ENCODE measurements around the gene MLKL. TPM values are rescaled to one million over a fixed set of nuclear protein-coding genes. Genes with fewer than 3 reads are reported as not detected.
A peak's percentile ranks its signal among the peaks of the same experiment; 100 is the strongest.

Gene MLKL
- total and polyA plus RNA-seq, 2 of the 13 experiments (the other 11 are each of a cell fraction or from before 2014, with no cell fraction given) = 6.4 to 10.7 TPM

- no peak for TF ChIP-seq NR3C1 (CRISPR knock-in tag; IDR thresholded peaks at IDR 0.05)
- no peak for TF ChIP-seq FUBP1 (CRISPR knock-in tag; IDR thresholded peaks at IDR 0.05; ENCODE audit: borderline replicate concordance)
- TF ChIP-seq HHEX (CRISPR knock-in tag; IDR thresholded peaks at IDR 0.05) = no peak
- peak; percentile 47; the same call in 1 of the 2 replicates for TF ChIP-seq DMAP1 (CRISPR knock-in tag; IDR thresholded peaks at IDR 0.05)
- peak; percentile 89 for TF ChIP-seq ERF (CRISPR knock-in tag; IDR thresholded peaks at IDR 0.05)
- no peak for TF ChIP-seq ZNF777 (CRISPR knock-in tag; IDR thresholded peaks at IDR 0.05)
- TF ChIP-seq MAFK (conservative IDR thresholded peaks at IDR 0.05 in 1 of 2, IDR thresholded peaks at IDR 0.05 in 1 of 2; ENCODE audit: low read length in 2 of 2) = no peak
- TF ChIP-seq, protein P1, sequence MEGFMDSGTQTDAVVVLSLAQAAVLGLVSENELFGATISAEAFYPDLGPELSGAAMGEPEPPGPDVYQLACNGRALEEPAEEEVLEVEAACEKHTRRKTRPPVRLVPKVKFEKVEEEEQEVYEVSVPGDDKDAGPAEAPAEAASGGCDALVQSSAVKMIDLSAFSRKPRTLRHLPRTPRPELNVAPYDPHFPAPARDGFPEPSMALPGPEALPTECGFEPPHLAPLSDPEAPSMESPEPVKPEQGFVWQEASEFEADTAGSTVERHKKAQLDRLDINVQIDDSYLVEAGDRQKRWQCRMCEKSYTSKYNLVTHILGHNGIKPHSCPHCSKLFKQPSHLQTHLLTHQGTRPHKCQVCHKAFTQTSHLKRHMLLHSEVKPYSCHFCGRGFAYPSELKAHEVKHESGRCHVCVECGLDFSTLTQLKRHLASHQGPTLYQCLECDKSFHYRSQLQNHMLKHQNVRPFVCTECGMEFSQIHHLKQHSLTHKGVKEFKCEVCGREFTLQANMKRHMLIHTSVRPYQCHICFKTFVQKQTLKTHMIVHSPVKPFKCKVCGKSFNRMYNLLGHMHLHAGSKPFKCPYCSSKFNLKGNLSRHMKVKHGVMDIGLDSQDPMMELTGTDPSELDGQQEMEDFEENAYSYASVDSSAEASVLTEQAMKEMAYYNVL (CRISPR knock-in tag; IDR thresholded peaks at IDR 0.05; ENCODE audit: borderline replicate concordance) = no peak
- TF ChIP-seq ZNF121 (CRISPR knock-in tag; IDR thresholded peaks at IDR 0.05) = no peak
- no peak for TF ChIP-seq EED (CRISPR knock-in tag; IDR thresholded peaks at IDR 0.05)
- TF ChIP-seq, protein P2, sequence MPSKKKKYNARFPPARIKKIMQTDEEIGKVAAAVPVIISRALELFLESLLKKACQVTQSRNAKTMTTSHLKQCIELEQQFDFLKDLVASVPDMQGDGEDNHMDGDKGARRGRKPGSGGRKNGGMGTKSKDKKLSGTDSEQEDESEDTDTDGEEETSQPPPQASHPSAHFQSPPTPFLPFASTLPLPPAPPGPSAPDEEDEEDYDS (CRISPR knock-in tag; IDR thresholded peaks at IDR 0.05) = peak; percentile 91
Measured at GRCh38 chr16:74695450-74696422, 4.9 kb downstream of the MLKL start (continued).

All from HepG2 (cell line).